Measurements from ENCODE around the gene GJA9. TPM values are rescaled to one million over a fixed set of nuclear protein-coding genes. Genes with fewer than 3 reads are reported as not detected.

The GJA9 gene
- total RNA-seq, 1 donor, result not detected

DNA sequence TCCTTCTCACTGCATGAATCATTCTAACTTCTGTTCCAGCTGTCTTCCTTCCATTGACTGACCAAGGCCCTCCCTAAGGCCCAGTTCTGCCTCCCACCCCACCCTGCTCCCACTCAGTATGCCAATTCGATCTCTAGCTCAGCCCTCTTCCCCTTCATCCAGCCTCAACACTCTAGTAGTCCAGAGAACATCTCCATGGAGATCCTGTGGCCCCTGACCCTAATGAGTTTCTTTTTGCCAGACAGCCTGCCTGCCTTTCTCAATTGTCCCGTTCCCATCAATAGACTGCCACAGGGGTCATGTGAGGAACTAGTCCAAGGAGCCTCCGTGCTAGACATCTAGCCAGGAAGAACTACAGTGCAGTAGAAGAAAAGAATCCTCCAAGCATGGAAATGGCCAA lies 48.2 kb downstream of the GJA9 start:
- no peak for DNase-seq (ENCODE audit: low read depth in 2 of 3, low spot score in 2 of 3)

DNA sequence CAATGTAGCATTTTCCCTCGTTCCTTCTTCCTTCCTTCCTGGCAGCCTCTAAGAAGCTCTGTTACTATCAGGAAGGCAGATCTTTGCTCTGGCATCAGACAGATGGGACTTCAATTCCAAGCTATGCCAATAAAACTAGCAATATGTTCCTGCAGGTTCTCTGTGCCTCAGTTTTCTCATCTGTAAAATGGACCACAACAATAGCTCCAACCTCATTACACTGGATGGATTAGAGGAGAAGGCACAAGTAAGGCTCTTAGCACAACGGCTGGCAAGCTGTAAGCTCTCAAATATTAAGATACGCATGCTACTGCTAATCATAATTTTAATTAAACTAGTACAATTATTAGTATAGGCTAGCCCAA lies 49.0 kb downstream of the GJA9 start:
- DNase-seq (ENCODE audit: low read depth in 2 of 3, low spot score in 2 of 3), result no peak

DNA sequence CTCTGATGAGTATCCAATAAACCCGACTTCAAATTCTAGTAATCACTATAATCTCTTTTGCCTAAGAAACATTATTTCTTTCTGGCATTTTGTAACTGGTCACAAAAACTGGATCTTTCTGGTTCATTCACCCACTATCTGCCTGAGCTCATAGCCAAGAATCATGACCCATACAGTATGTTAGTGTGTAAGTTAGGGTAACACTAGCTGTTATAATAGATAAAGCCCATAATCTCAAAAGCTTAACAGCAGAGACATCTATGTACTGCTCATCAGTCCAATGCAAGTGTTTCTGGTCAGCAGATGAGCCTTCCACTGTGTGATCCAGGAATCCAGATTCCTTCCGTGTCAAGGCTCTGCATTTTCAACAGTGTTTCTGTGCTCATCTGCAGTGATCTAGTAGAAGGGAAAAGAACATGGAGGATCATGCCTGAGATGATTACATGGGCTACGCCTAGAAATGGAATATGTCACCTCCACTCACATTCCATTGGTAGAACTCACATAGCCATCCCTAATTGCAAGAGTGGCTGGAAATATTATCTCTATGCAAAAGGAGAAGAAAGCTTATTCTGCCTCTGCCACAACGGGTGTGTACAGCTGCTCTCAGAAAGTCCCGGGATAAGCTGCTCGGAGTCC lies 49.5 kb downstream of the GJA9 start:
- no peak for DNase-seq (ENCODE audit: low read depth in 2 of 3, low spot score in 2 of 3)

DNA sequence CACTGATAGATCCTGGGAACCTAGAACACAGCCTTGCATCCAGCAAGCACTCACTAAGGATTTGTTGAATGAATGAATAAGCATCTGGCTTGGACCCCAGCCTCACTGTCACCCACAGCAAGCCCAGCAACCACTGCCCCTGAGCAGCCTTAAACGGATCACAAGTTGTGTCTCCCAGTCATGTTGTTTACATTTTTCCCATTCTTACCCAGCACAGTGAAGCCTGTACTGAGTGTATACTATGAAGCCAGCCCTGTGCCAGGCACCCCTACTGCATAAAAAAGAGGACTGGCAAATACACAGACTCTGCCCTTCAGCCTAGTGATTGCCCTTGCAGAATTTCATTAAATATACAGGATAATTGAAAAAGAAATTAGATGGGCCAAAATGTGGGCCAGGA lies 52.0 kb downstream of the GJA9 start:
- no peak for DNase-seq (ENCODE audit: low read depth in 2 of 3, low spot score in 2 of 3)

DNA sequence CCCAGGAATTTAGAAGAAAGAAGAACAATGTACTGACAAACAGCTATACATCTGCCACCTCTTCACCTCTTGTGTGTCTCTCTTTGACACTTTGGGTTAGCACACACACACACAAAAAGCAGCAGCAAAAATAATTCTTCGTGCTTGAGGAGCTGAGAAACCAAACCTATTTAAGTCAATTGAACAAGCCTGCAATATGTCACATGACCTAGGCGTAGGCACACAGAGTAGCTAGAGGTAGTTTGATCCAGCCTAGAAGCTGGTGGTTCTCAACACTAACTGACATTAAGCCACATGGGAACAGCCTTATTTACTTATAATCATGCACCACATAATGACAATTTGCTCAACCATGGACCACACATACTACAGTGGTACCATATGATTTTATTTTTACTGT lies 54.1 kb downstream of the GJA9 start:
- DNase-seq (ENCODE audit: low read depth in 2 of 3, low spot score in 2 of 3), result no peak

DNA sequence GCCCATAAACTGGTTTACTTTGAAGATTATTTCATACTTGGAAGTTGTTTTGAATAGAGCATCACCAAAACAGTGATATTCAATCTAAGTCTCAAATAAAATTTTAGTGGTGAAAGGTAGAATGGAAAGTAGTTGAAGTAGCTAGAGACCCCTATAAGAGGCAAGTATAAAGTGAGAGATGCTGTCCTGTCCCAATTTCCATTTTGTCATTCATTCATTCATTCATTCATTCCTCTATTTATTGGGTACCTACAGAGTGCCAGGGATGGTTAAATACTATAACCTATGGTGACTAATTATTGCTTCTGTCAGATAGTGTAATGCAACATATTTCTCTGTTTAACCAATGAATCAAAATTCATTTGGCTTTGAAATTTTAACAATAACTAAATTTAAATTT lies 54.5 kb downstream of the GJA9 start:
- DNase-seq (ENCODE audit: low read depth in 2 of 3, low spot score in 2 of 3), result no peak

DNA sequence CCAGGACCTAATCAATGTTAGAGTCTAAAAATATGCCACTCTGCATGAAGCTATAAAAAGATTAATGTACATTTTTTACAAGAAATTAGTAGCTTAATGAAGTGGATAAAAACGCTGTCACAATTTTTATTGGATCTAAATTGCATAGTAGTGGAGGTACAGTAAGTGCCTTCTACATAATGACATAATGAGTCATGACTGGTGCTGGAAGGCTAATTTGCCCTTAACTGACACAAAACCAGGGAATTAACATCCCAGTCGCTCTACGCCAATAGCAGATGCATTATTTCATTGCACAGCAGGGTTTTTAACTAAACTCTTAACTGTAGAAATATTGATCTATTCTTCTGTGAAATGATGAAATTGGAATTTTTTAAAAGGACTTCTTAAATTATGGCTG lies 55.1 kb downstream of the GJA9 start:
- no peak for DNase-seq (ENCODE audit: low read depth in 2 of 3, low spot score in 2 of 3)

Small RNAs within 50 kb of the gene (small RNA-seq; reads per million reads assigned to genes)
- gene GJA9-MYCBP, result not detected
- not detected for gene RNU6-605P

Other genes with a start within 250 kb of the GJA9 start
- gene RRAGC, start 21.8 kb downstream of the GJA9 start, total RNA-seq, result 5.4 TPM
- gene MYCBP, start 8.2 kb downstream of the GJA9 start, total RNA-seq, result 8.6 TPM
- gene RHBDL2, start 60.2 kb upstream of the GJA9 start, total RNA-seq, result under 0.01 TPM
- 24.2 TPM for gene AKIRIN1, start 109.7 kb upstream of the GJA9 start, total RNA-seq
- gene NDUFS5, start 144.8 kb upstream of the GJA9 start, total RNA-seq, result 118 TPM